Common myeloid progenitor, CD34-positive (primary cell): ENCODE data around the gene POLR1H.

Experiments
- CTCF ChIA-PET: fragments of 350-600 bp; sonication (Branson Sonifier 250); formaldehyde crosslinking; loops from one replicate; lab custom pipeline; 2021; ENCODE audit warnings: antibody characterized with exemption; lab: Charles Lee
- POLR2A ChIA-PET: fragments of 350-600 bp; sonication (Branson Sonifier 250); formaldehyde crosslinking; loops from one replicate; lab custom pipeline; 2021; ENCODE audit warnings: antibody characterized with exemption; lab: Charles Lee
- DNase-seq, 3 donors: peaks; one replicate each; pipeline versions ENCODE4 v3.0.0 to v3.0.0-alpha.2; 2013
- H3K27ac ChIP-seq, 2 experiments: 1 replicate in 1 of 2; 2 replicates in 1 of 2; pipeline ENCODE4 v1.7.0; 2013; ENCODE audit warnings: inconsistent platforms in 2 of 2, low read length in 2 of 2, mild to moderate bottlenecking in 2 of 2, low read depth in 1 of 2, moderate library complexity in 1 of 2; ENCODE audit not compliant: severe bottlenecking in 2 of 2, insufficient read depth in 1 of 2, poor library complexity in 1 of 2
- H3K27me3 ChIP-seq, 5 experiments: replicated peaks in 2 of 5; 1 replicate in 3 of 5; 2 replicates in 2 of 5; pipeline versions ENCODE4 v1.6.1 to v1.7.0; 2013; ENCODE audit warnings: low read length in 4 of 5, mild to moderate bottlenecking in 2 of 5, moderate library complexity in 2 of 5, inconsistent platforms in 1 of 5; ENCODE audit not compliant: insufficient read depth in 5 of 5, control insufficient read depth in 4 of 5
- H3K36me3 ChIP-seq, 4 experiments: 1 replicate in 2 of 4; 2 replicates in 2 of 4; pipeline versions ENCODE4 v1.6.1 to v1.7.0; 2013; ENCODE audit warnings: low read length in 3 of 4, control low read depth in 1 of 4, mild to moderate bottlenecking in 1 of 4; ENCODE audit not compliant: control insufficient read depth in 4 of 4, insufficient read depth in 4 of 4
- H3K4me1 ChIP-seq, 4 experiments: 1 replicate in 3 of 4; 2 replicates in 1 of 4; pipeline versions ENCODE4 v1.6.1 to v1.7.1; 2013; ENCODE audit warnings: low read length in 3 of 4, mild to moderate bottlenecking in 3 of 4, control low read depth in 1 of 4, inconsistent platforms in 1 of 4, moderate library complexity in 1 of 4; ENCODE audit not compliant: control insufficient read depth in 4 of 4, insufficient read depth in 4 of 4; ENCODE audit errors: control extremely low read depth in 1 of 4
- H3K4me3 ChIP-seq, 7 experiments: 1 replicate in 4 of 7; 2 replicates in 3 of 7; pipeline versions ENCODE4 v1.5.1 to v1.7.0; 2013; ENCODE audit warnings: mild to moderate bottlenecking in 7 of 7, low read length in 6 of 7, moderate library complexity in 6 of 7, inconsistent platforms in 2 of 7, low read depth in 2 of 7, control low read depth in 1 of 7; ENCODE audit not compliant: insufficient read depth in 4 of 7, control insufficient read depth in 1 of 7; ENCODE audit errors: extremely low read depth in 1 of 7
- H3K9me3 ChIP-seq, 5 experiments: 1 replicate in 4 of 5; 2 replicates in 1 of 5; pipeline versions ENCODE4 v1.6.1 to v1.7.1; 2013; ENCODE audit warnings: low read length in 4 of 5, mild to moderate bottlenecking in 2 of 5, inconsistent platforms in 1 of 5, low read depth in 1 of 5, moderate library complexity in 1 of 5; ENCODE audit not compliant: control insufficient read depth in 4 of 5, insufficient read depth in 2 of 5; ENCODE audit errors: control extremely low read depth in 1 of 5
- WGBS: methylation state at CpG from one replicate; pipeline ENCODE4 v1.1.5; 2013; ENCODE audit not compliant: insufficient coverage; 5-methylcytosine and 5-hydroxymethylcytosine counted together

POLR1H gene

GRCh38 chr6:30041821-30042220 is 19.2 kb upstream of the POLR1H start:
- DNase-seq, result no peak
- Histone ChIP-seq H3K27ac (no peak overlapping the region), H3K4me1 (no peaks in the 10 kb centered on the region), H3K9me3 (no peaks in the 10 kb centered on the region), H3K27me3 (no peaks in the 10 kb centered on the region), H3K4me3 (no peak overlapping the region), H3K36me3 (peaks cover 0 to 5% (median 0%) of the 10 kb centered on the region in 4 experiments)
- ChIA-PET CTCF (no interaction called here), POLR2A (no interaction called here)
- WGBS, result 100% methylated on average over 2 of the region's 4 CpGs

GRCh38 chr6:30042476-30042875 is 18.6 kb upstream of the POLR1H start:
- POLR2A ChIA-PET, result no interaction called here

GRCh38 chr6:30042914-30043313 is 18.2 kb upstream of the POLR1H start:
- ChIA-PET POLR2A (no interaction called here), CTCF (no interaction called here)
- no CpG with 5 or more reads among the region's 1 CpG for WGBS
- Histone ChIP-seq H3K9me3 (no peaks in the 10 kb centered on the region), H3K4me3 (no peak overlapping the region), H3K27ac (no peak overlapping the region), H3K27me3 (no peaks in the 10 kb centered on the region), H3K36me3 (peaks cover 0 to 5% (median 0%) of the 10 kb centered on the region in 4 experiments), H3K4me1 (no peaks in the 10 kb centered on the region)
- no peak for DNase-seq

More at GRCh38 chr6:30042476-30042875, 18.6 kb upstream of the POLR1H start:
- Histone ChIP-seq H3K27ac (no peak overlapping the region), H3K27me3 (no peaks in the 10 kb centered on the region), H3K4me1 (no peaks in the 10 kb centered on the region), H3K36me3 (peaks cover 0 to 5% (median 0%) of the 10 kb centered on the region in 4 experiments), H3K9me3 (no peaks in the 10 kb centered on the region), H3K4me3 (no peak overlapping the region)
- CTCF ChIA-PET, result no interaction called here
- 100% methylated on average over 1 of the region's 1 CpG for WGBS
- DNase-seq, result no peak

GRCh38 chr6:30043744-30044143 is 17.3 kb upstream of the POLR1H start:
- ChIA-PET CTCF (interaction anchor here (1.4 kb wide), 1 partner anchor 9 kb away, joined by 4 read pairs; no protein-coding TSS in a partner anchor), POLR2A (interaction anchor here (0.5 kb wide), 1 partner anchor 9 kb away, joined by 4 read pairs; no protein-coding TSS in a partner anchor)
- no peaks in the 10 kb centered on the region for H3K4me1 ChIP-seq
- H3K36me3 ChIP-seq, result peaks cover 0 to 5% (median 0%) of the 10 kb centered on the region in 4 experiments
- H3K27ac ChIP-seq, result no peak overlapping the region
- DNase-seq, result no peak
- no CpG with 5 or more reads among the region's 2 CpGs for WGBS
- no peaks in the 10 kb centered on the region for H3K9me3 ChIP-seq
- H3K4me3 ChIP-seq, result no peak overlapping the region
- no peaks in the 10 kb centered on the region for H3K27me3 ChIP-seq

- Histone ChIP-seq H3K4me3 (no peak overlapping the region), H3K36me3 (peaks cover 0 to 5% (median 0%) of the 10 kb centered on the region in 4 experiments), H3K9me3 (no peaks in the 10 kb centered on the region), H3K27me3 (no peaks in the 10 kb centered on the region), H3K27ac (no peak overlapping the region), H3K4me1 (no peaks in the 10 kb centered on the region)
- POLR2A ChIA-PET, result interaction anchor here (0.5 kb wide), 1 partner anchor 8 kb away, joined by 4 read pairs; no protein-coding TSS in a partner anchor
- WGBS, result 100% methylated on average over 1 of the region's 2 CpGs
- CTCF ChIA-PET, result interaction anchor here (1.4 to 3.0 kb wide), 2 partner anchors 7 to 10 kb away, joined by 4 to 10 read pairs; no protein-coding TSS in a partner anchor
- DNase-seq, result no peak
These were observed 16.4 kb upstream of the POLR1H start for GRCh38 chr6:30044630-30045029.

GRCh38 chr6:30047220-30047619 is 13.8 kb upstream of the POLR1H start:
- Histone ChIP-seq H3K27ac (no peak overlapping the region), H3K4me1 (no peaks in the 10 kb centered on the region), H3K36me3 (peaks cover 0 to 10% (median 0%) of the 10 kb centered on the region in 4 experiments), H3K4me3 (no peak overlapping the region), H3K27me3 (no peaks in the 10 kb centered on the region), H3K9me3 (no peaks in the 10 kb centered on the region)
- no CpG with 5 or more reads among the region's 2 CpGs for WGBS
- ChIA-PET POLR2A (no interaction called here), CTCF (interaction anchor here (1.2 to 3.0 kb wide), 2 partner anchors 10 to 12 kb away, joined by 4 to 10 read pairs; no protein-coding TSS in a partner anchor)
- peak in 1 of 3 donors; percentile 18 for DNase-seq

GRCh38 chr6:30053682-30054081 is 7.4 kb upstream of the POLR1H start:
- Histone ChIP-seq H3K9me3 (no peaks in the 10 kb centered on the region), H3K36me3 (peaks cover 2 to 30% (median 13%) of the 10 kb centered on the region in 4 experiments), H3K27ac (no peak overlapping the region), H3K4me3 (no peak overlapping the region), H3K27me3 (no peaks in the 10 kb centered on the region), H3K4me1 (no peaks in the 10 kb centered on the region)
- WGBS, result 100% methylated on average over 1 of the region's 3 CpGs
- CTCF ChIA-PET, result interaction anchor here (1.0 kb wide), 1 partner anchor 10 kb away, joined by 3 read pairs; no protein-coding TSS in a partner anchor
- DNase-seq, result no peak
- POLR2A ChIA-PET, result no interaction called here
